Vagina (tissue), 2 donors: ENCODE measurements around the gene MAP7. TPM values are rescaled to one million over a fixed set of nuclear protein-coding genes. Genes with fewer than 3 reads are reported as not detected.

Experiments
- DNase-seq, 2 donors: peaks; one replicate each; pipeline ENCODE4 v3.0.0-alpha.2; 2017; ENCODE audit errors: extremely low spot score in 2 of 2
- H3K27ac ChIP-seq: fragments of 200-600 bp; sonication (generic); one replicate; pipeline ENCODE4 v1.5.1; 2019
- H3K27me3 ChIP-seq: fragments of 200-600 bp; sonication (generic); one replicate; pipeline ENCODE4 v1.5.1; 2019
- H3K36me3 ChIP-seq, 2 donors: fragments of 200-600 bp; sonication (generic); one replicate each; pipeline ENCODE4 v1.5.1; 2017 to 2019
- H3K4me1 ChIP-seq: fragments of 200-600 bp; sonication (generic); one replicate; pipeline ENCODE4 v1.5.1; 2019
- H3K4me3 ChIP-seq, 2 donors: fragments of 200-600 bp; sonication (generic); 1 replicate in 1 of 2; 2 replicates in 1 of 2; pipeline ENCODE4 v1.5.1; 2016 to 2019
- H3K9me3 ChIP-seq: fragments of 200-600 bp; sonication (generic); one replicate; pipeline ENCODE4 v1.5.1; 2019
- POLR2A ChIP-seq, 2 donors: fragments of 450-650 bp; IDR thresholded peaks; one replicate each; pipeline ENCODE4 v1.6.1; 2017; ENCODE audit warnings: antibody characterized with exemption in 2 of 2, mild to moderate bottlenecking in 2 of 2, moderate library complexity in 2 of 2
- POLR2AphosphoS5 ChIP-seq, 2 donors: sonication (generic); formaldehyde crosslinking; IDR thresholded peaks; one replicate each; pipeline ENCODE4 v1.9.0; 2017; ENCODE audit warnings: antibody characterized with exemption in 2 of 2, mild to moderate bottlenecking in 2 of 2, low read depth in 1 of 2; ENCODE audit not compliant: insufficient read depth in 1 of 2
- intact Hi-C: fragments of 100-400 bp; cut with DNase I; formaldehyde crosslinking; loops from one replicate; pipeline ENCODE4 v1.15.1; 2023
- total RNA-seq: library from RNA; depleted of rRNA; stranded (reverse); fragments of >200 nt; gene quantifications from one replicate; pipeline ENCODE4 v1.2.3, GENCODE V29; 2016
- TF ChIP-seq, protein P1 (sequence below), 3 experiments: fragments of 450-650 bp in 2 of 3; fragments of 200-600 bp in 1 of 3; sonication (generic) in 1 of 3; IDR thresholded peaks; one replicate each; pipeline ENCODE4 v1.5.1; 2017 to 2019; ENCODE audit warnings: antibody characterized with exemption in 3 of 3, mild to moderate bottlenecking in 2 of 3, moderate library complexity in 2 of 3

The MAP7 gene
- total RNA-seq, 1 donor from 2014 or later, result 9.3 TPM

DNA sequence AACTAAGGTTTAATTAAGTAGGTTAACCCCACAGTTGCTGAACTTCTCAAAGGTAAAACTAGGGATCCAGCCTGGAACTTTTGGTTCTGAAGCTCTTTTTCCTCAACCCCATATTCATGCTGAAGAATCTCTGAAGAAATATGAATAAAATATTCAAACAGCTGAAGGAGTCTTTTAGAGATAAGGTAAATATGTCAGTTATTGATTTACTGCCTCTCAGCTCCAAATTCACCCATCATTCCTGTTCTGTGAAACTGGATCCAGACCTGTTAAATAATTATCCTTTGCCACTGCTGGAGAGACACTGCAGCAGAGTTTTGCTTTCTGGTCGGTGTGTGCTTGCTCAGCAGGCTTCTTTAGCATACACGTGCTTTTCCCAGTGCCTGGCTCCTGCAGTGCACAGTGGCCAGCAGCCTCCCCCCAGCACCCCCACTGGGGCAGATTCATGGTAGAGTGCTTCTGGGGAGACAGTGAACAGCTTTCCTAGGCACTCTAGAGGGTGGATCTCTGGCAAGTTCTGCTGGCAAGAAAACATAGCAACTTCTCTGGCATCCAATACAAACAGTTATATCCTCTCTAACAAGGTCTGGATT is 198.6 kb downstream of the MAP7 start:
- intact Hi-C loops, result no loop called here
- no peaks in the 10 kb centered on the region for H3K36me3 ChIP-seq
- DNase-seq, result no peak

DNA sequence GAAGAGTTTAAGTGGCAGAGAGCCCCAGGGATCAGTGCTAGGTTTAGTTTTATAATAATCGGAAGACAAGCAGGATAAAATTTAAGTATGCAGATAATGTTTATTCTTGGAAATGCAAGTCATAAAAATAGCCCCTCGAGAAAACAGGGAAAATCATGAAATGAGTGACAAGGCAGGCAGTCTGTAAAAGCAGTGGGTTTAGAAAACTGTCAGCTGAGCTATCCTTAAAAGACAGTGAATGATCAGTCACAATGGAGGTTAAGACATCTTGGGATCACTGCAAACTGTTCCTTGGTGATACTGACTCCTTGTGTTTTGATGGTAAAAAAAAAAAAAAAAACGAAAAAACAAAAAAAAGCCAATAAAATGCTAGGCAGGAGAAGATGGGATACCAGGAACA is 199.3 kb downstream of the MAP7 start:
- Histone ChIP-seq H3K4me1 (no peaks in the 10 kb centered on the region), H3K27me3 (no peaks in the 10 kb centered on the region), H3K36me3 (no peaks in the 10 kb centered on the region), H3K27ac (no peak overlapping the region), H3K4me3 (no peak overlapping the region), H3K9me3 (no peaks in the 10 kb centered on the region)
- TF ChIP-seq POLR2AphosphoS5 (IDR thresholded peaks at IDR 0.05; ENCODE audit: insufficient read depth in 1 of 2, low read depth in 1 of 2) (no peak), POLR2A (IDR thresholded peaks at IDR 0.05) (no peak)
- TF ChIP-seq, protein P1, sequence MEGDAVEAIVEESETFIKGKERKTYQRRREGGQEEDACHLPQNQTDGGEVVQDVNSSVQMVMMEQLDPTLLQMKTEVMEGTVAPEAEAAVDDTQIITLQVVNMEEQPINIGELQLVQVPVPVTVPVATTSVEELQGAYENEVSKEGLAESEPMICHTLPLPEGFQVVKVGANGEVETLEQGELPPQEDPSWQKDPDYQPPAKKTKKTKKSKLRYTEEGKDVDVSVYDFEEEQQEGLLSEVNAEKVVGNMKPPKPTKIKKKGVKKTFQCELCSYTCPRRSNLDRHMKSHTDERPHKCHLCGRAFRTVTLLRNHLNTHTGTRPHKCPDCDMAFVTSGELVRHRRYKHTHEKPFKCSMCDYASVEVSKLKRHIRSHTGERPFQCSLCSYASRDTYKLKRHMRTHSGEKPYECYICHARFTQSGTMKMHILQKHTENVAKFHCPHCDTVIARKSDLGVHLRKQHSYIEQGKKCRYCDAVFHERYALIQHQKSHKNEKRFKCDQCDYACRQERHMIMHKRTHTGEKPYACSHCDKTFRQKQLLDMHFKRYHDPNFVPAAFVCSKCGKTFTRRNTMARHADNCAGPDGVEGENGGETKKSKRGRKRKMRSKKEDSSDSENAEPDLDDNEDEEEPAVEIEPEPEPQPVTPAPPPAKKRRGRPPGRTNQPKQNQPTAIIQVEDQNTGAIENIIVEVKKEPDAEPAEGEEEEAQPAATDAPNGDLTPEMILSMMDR (IDR thresholded peaks at IDR 0.05), result no peak
- no peak for DNase-seq
- intact Hi-C loops, result no loop called here

More for the DNA sequence above, 198.6 kb downstream of the MAP7 start:
- H3K27me3 ChIP-seq, result no peaks in the 10 kb centered on the region
- no peak overlapping the region for H3K27ac ChIP-seq
- H3K9me3 ChIP-seq, result no peaks in the 10 kb centered on the region
- no peaks in the 10 kb centered on the region for H3K4me1 ChIP-seq
- no peak overlapping the region for H3K4me3 ChIP-seq
- no peak for TF ChIP-seq POLR2A (IDR thresholded peaks at IDR 0.05)
- no peak for TF ChIP-seq POLR2AphosphoS5 (IDR thresholded peaks at IDR 0.05; ENCODE audit: insufficient read depth in 1 of 2, low read depth in 1 of 2)
- TF ChIP-seq, protein P1 (IDR thresholded peaks at IDR 0.05), result no peak

DNA sequence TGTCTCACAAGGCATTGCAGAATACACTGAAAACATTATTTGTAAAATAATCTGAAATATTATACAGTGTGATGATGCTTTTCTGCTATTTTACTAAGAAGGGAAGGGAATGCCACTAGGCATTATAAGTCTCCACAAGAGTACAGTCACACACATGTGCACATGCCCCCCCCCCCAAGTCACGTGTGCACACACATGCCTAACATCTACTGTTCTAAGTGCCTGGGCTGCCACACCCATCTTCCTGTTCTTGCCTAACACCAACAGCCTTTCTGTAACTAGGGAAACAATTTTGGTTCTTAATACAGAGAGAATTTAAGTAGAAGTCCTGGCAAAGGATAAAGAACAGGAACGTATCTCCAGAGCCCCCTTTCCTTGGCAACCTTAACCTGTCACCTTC is 202.4 kb downstream of the MAP7 start:
- no peaks in the 10 kb centered on the region for H3K4me1 ChIP-seq

DNA sequence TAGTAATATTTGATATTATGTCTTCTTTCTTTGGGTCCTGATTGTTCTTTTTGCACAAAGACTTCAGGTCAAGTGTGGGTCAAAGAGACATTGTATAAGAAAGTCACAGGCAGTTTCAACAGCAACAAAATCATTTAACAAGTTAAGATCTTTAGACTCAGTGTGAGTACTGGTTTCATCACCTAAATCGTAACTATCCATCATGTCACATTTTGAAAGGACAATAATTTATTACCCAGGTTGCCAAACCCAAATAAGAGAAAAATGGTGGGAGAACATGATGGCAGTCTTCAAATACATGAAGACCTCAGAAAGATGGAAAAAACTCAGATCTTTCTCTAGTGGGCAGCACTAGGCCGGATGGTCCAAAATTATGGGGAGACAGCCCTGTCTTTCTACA is 205.1 kb downstream of the MAP7 start:
- DNase-seq, result no peak
- no peak overlapping the region for H3K27ac ChIP-seq
- TF ChIP-seq POLR2A (IDR thresholded peaks at IDR 0.05) (no peak), POLR2AphosphoS5 (IDR thresholded peaks at IDR 0.05; ENCODE audit: insufficient read depth in 1 of 2, low read depth in 1 of 2) (no peak)
- TF ChIP-seq, protein P1 (IDR thresholded peaks at IDR 0.05), result no peak
- no peaks in the 10 kb centered on the region for H3K4me1 ChIP-seq
- no peak overlapping the region for H3K4me3 ChIP-seq
- no peaks in the 10 kb centered on the region for H3K9me3 ChIP-seq
- H3K36me3 ChIP-seq, result no peaks in the 10 kb centered on the region
- no peaks in the 10 kb centered on the region for H3K27me3 ChIP-seq
- intact Hi-C loops, result no loop called here

More for the DNA sequence above, 202.4 kb downstream of the MAP7 start:
- H3K4me3 ChIP-seq, result no peak overlapping the region
- H3K27me3 ChIP-seq, result no peaks in the 10 kb centered on the region
- no peak for DNase-seq
- H3K36me3 ChIP-seq, result no peaks in the 10 kb centered on the region
- intact Hi-C loops, result no loop called here
- no peak overlapping the region for H3K27ac ChIP-seq
- TF ChIP-seq POLR2AphosphoS5 (IDR thresholded peaks at IDR 0.05; ENCODE audit: insufficient read depth in 1 of 2, low read depth in 1 of 2) (no peak), POLR2A (IDR thresholded peaks at IDR 0.05) (no peak)
- TF ChIP-seq, protein P1 (IDR thresholded peaks at IDR 0.05), result no peak
- H3K9me3 ChIP-seq, result no peaks in the 10 kb centered on the region

DNA sequence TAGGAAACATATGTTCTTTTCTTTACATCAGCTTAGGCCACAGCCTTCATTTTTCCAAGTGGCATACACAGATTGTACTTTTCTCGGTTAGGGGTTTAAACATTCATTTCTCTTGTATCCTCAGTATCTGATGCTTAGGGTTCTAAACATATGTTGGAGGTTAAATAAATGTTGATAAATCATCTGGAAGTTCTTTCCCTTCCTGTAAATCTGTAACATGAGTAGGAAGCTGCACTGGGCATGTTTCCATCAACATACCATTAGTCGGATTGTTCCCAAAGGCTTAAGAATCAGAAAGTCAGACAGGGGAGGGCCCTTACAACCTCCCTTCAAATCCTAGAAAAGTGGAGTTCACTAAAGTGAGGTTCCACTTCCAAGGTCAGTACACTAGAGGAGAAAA is 205.8 kb downstream of the MAP7 start:
- Histone ChIP-seq H3K27me3 (no peaks in the 10 kb centered on the region), H3K4me3 (no peak overlapping the region), H3K9me3 (no peaks in the 10 kb centered on the region), H3K27ac (no peak overlapping the region), H3K36me3 (no peaks in the 10 kb centered on the region), H3K4me1 (no peaks in the 10 kb centered on the region)
- intact Hi-C loops, result no loop called here
- no peak for DNase-seq
- TF ChIP-seq, protein P1 (IDR thresholded peaks at IDR 0.05), result no peak
